Stimulated activated CD4-positive, alpha-beta T cell treated with anti-CD3 and anti-CD28 coated beads, Interleukin-1b, Interleukin-23, amount 100 ng/mL, for 1 hour (primary cell): ENCODE measurements around the gene RAB21.
A peak's percentile ranks its signal among the peaks of the same experiment; 100 is the strongest.

Source experiments
- DNase-seq, 2 donors: peaks; one replicate each; pipeline ENCODE4 v3.0.0-alpha.2; 2020; ENCODE audit warnings: low read depth in 2 of 2

RAB21 gene

GRCh38 chr12:71754461-71755145 is at the start of gene RAB21:
Gene RAB21, plus strand, starts transcription at chr12:71754863. Its CDS starts 267 bp downstream, at chr12:71755130.
- DNase-seq = peak; percentile 92 to 96

- DNase-seq = no peak
These were observed 49.7 kb upstream of the RAB21 start for GRCh38 chr12:71704920-71705319.

GRCh38 chr12:71708658-71709057 is 46.0 kb upstream of the RAB21 start:
- no peak for DNase-seq

- no peak for DNase-seq
These were observed 44.2 kb upstream of the RAB21 start for GRCh38 chr12:71710276-71711125.

- no peak for DNase-seq
These were observed 36.1 kb upstream of the RAB21 start for GRCh38 chr12:71718611-71719010.

- no peak for DNase-seq
These were observed 34.9 kb upstream of the RAB21 start for GRCh38 chr12:71719647-71720370.

- DNase-seq = no peak
These were observed 32.7 kb upstream of the RAB21 start for GRCh38 chr12:71721783-71722505.

- DNase-seq = no peak
These were observed 29.7 kb upstream of the RAB21 start for GRCh38 chr12:71725011-71725410.

- DNase-seq = no peak
These were observed 28.1 kb upstream of the RAB21 start for GRCh38 chr12:71726548-71726947.

GRCh38 chr12:71727958-71728357 is 26.7 kb upstream of the RAB21 start:
- no peak for DNase-seq

- no peak for DNase-seq
These were observed 23.7 kb upstream of the RAB21 start for GRCh38 chr12:71730936-71731335.

- DNase-seq = no peak
These were observed 23.0 kb upstream of the RAB21 start for GRCh38 chr12:71731439-71732356.

GRCh38 chr12:71732357-71732712 is 22.3 kb upstream of the RAB21 start:
- DNase-seq = no peak

- DNase-seq = no peak
These were observed 17.5 kb upstream of the RAB21 start for GRCh38 chr12:71737197-71737596.

- no peak for DNase-seq
These were observed 11.7 kb upstream of the RAB21 start for GRCh38 chr12:71742998-71743397.

GRCh38 chr12:71744522-71745300 is 10.0 kb upstream of the RAB21 start:
- DNase-seq = no peak

GRCh38 chr12:71746974-71747611 is 7.6 kb upstream of the RAB21 start:
- DNase-seq = peak in 1 of 2 donors; percentile 18

GRCh38 chr12:71748081-71748850 is 6.4 kb upstream of the RAB21 start:
- DNase-seq = no peak

GRCh38 chr12:71749666-71750065 is 5.0 kb upstream of the RAB21 start:
- no peak for DNase-seq
